Lung (tissue), 12 donors: Measurements from ENCODE around the gene ITGB7. TPM values are rescaled to one million over a fixed set of nuclear protein-coding genes. Genes with fewer than 3 reads are reported as not detected.

Source experiments
- ATAC-seq: fragments of 200-7000 bp; cut with Tn5 transposase; one replicate; pipeline ENCODE4 v1.9.1; 2020; ENCODE audit warnings: moderate number of reproducible peaks; ENCODE audit not compliant: insufficient read depth, low FRiP score
- DNase-seq, 3 donors: peaks; one replicate each; pipeline ENCODE4 v3.0.0-alpha.2; 2013 to 2017
- H3K27ac ChIP-seq, 2 donors: one replicate each; pipeline ENCODE4 v1.5.1; 2013; ENCODE audit warnings: mild to moderate bottlenecking in 2 of 2, moderate library complexity in 2 of 2, control low read depth in 1 of 2, inconsistent platforms in 1 of 2, low read depth in 1 of 2, low read length in 1 of 2
- H3K27me3 ChIP-seq, 3 donors: one replicate each; pipeline ENCODE4 v1.5.1; 2013; ENCODE audit warnings: low read length in 2 of 3; ENCODE audit not compliant: control insufficient read depth in 3 of 3, insufficient read depth in 3 of 3
- H3K36me3 ChIP-seq, 4 donors: one replicate each; pipeline ENCODE4 v1.5.1; 2013; ENCODE audit warnings: low read length in 4 of 4, mild to moderate bottlenecking in 1 of 4, moderate library complexity in 1 of 4; ENCODE audit not compliant: control insufficient read depth in 4 of 4, insufficient read depth in 4 of 4
- H3K4me1 ChIP-seq, 5 donors: one replicate each; pipeline ENCODE4 v1.5.1; 2013; ENCODE audit warnings: low read length in 5 of 5, mild to moderate bottlenecking in 2 of 5, moderate library complexity in 1 of 5; ENCODE audit not compliant: control insufficient read depth in 5 of 5, insufficient read depth in 5 of 5
- H3K4me3 ChIP-seq: one replicate; pipeline ENCODE4 v1.5.1; 2013; ENCODE audit warnings: mild to moderate bottlenecking, control low read depth, moderate library complexity
- H3K9ac ChIP-seq, 2 donors: one replicate each; pipeline ENCODE4 v1.5.1; 2013; ENCODE audit warnings: low read length in 2 of 2, control low read depth in 1 of 2; ENCODE audit not compliant: insufficient read depth in 1 of 2
- H3K9me3 ChIP-seq, 4 donors: one replicate each; pipeline ENCODE4 v1.5.1; 2013; ENCODE audit warnings: low read length in 3 of 4, mild to moderate bottlenecking in 1 of 4, moderate library complexity in 1 of 4; ENCODE audit not compliant: control insufficient read depth in 4 of 4, insufficient read depth in 3 of 4
- CTCF ChIP-seq: IDR thresholded peaks from 2 replicates; pipeline ENCODE4 v1.5.1; 2012; ENCODE audit warnings: mild to moderate bottlenecking; ENCODE audit errors: control extremely low read depth, extremely low read depth
- WGBS, 2 donors: extraction: QIAGEN DNeasy Blood & Tissue Kit; methylation state at CpG; one replicate each; pipeline ENCODE4 v1.1.7; 2013; 5-methylcytosine and 5-hydroxymethylcytosine counted together
- polyA plus RNA-seq, 2 donors: library from polyadenylated mRNA; stranded (reverse); fragments of 200-250 nt; gene quantifications; one replicate each; pipeline ENCODE4 v1.2.1, GENCODE V29; 2013
- total RNA-seq, 2 donors: library from RNA; depleted of rRNA in 1 of 2; stranded (reverse); fragments of >200 nt in 1 of 2; gene quantifications; one replicate each; pipeline ENCODE4 v1.2.1, GENCODE V29; 2014 to 2021
- donor health status: control.
- donor health status: control.
- donor health status: Bipolar disorder and iron deficiency.
- donor health status: healthy.
- donor health status: DM: yes; HTN: yes; CAD: no.

The ITGB7 gene
- total and polyA plus RNA-seq, 4 donors = 2.3 to 7.9 (median 5.0) TPM

- DNase-seq = no peak
- H3K36me3 ChIP-seq = peaks cover 0 to 7% (median 3%) of the 10 kb centered on the region in 4 donors
- TF ChIP-seq CTCF = no peak
- no peak for ATAC-seq
- H3K27me3 ChIP-seq = no peaks in the 10 kb centered on the region
- H3K9me3 ChIP-seq = no peaks in the 10 kb centered on the region
- H3K9ac ChIP-seq = no peak overlapping the region
- no peak overlapping the region for H3K4me3 ChIP-seq
- peaks cover 0 to 62% (median 34%) of the 10 kb centered on the region in 5 donors for H3K4me1 ChIP-seq
- H3K27ac ChIP-seq = no peak overlapping the region
- 94 to 98% methylated on average over 4 of the region's 4 CpGs for WGBS, 2 donors
Measured at GRCh38 chr12:53226815-53227214, 19.8 kb upstream of the ITGB7 start.

- no peak overlapping the region for H3K4me3 ChIP-seq
Measured at GRCh38 chr12:53225635-53226424, 18.8 kb upstream of the ITGB7 start.

GRCh38 chr12:53224897-53225634 lies 18.0 kb upstream of the ITGB7 start:
- no peak overlapping the region for H3K4me3 ChIP-seq
- WGBS, 2 donors = 86 to 89% methylated on average over 10 of the region's 10 CpGs
- no peaks in the 10 kb centered on the region for H3K27me3 ChIP-seq
- ATAC-seq = no peak
- TF ChIP-seq CTCF = no peak
- DNase-seq = peak in 1 of 3 donors; percentile 34
- H3K4me1 ChIP-seq = peaks cover 0 to 56% (median 31%) of the 10 kb centered on the region in 5 donors
- no peaks in the 10 kb centered on the region for H3K9me3 ChIP-seq
- peak overlapping the region in 1 of 2 donors; percentile 32 for H3K9ac ChIP-seq
- peaks cover 0 to 7% (median 3%) of the 10 kb centered on the region in 4 donors for H3K36me3 ChIP-seq
- peak overlapping the region in 1 of 2 donors; percentile 15 for H3K27ac ChIP-seq

More at GRCh38 chr12:53225635-53226424, 18.8 kb upstream of the ITGB7 start:
- peak overlapping the region in 1 of 2 donors; percentile 32 for H3K9ac ChIP-seq
- no peaks in the 10 kb centered on the region for H3K9me3 ChIP-seq
- H3K36me3 ChIP-seq = peaks cover 0 to 7% (median 3%) of the 10 kb centered on the region in 4 donors
- no peaks in the 10 kb centered on the region for H3K27me3 ChIP-seq
- no peak for TF ChIP-seq CTCF
- H3K27ac ChIP-seq = no peak overlapping the region
- peaks cover 0 to 59% (median 30%) of the 10 kb centered on the region in 5 donors for H3K4me1 ChIP-seq
- WGBS, 2 donors = 87 to 95% methylated on average over 10 of the region's 10 CpGs
- ATAC-seq (no peak), DNase-seq (peak in 1 of 3 donors; percentile 21)
